Stimulated activated CD4-positive, alpha-beta T cell treated with anti-CD3 and anti-CD28 coated beads, TNF-alpha, amount 100 ng/mL, for 24 hours (primary cell): ENCODE results near the gene BRAT1.
A peak's percentile ranks its signal among the peaks of the same experiment; 100 is the strongest.

Source experiments
- DNase-seq, 3 experiments: peaks; one replicate each; pipeline ENCODE4 v3.0.0-alpha.2; 2020; ENCODE audit warnings: low read depth in 3 of 3

BRAT1 gene

GRCh38 chr7:2510909-2511768 lies 44.2 kb downstream of the BRAT1 start:
- peak in 1 of 3 experiments; percentile 52 for DNase-seq

- DNase-seq = no peak
These were observed 45.1 kb downstream of the BRAT1 start for GRCh38 chr7:2510130-2510776.

GRCh38 chr7:2509298-2509906 lies 45.9 kb downstream of the BRAT1 start:
- DNase-seq = no peak

GRCh38 chr7:2508327-2509215 lies 46.8 kb downstream of the BRAT1 start:
- peak in 2 of 3 experiments; percentile 42 to 72 for DNase-seq

DNA sequence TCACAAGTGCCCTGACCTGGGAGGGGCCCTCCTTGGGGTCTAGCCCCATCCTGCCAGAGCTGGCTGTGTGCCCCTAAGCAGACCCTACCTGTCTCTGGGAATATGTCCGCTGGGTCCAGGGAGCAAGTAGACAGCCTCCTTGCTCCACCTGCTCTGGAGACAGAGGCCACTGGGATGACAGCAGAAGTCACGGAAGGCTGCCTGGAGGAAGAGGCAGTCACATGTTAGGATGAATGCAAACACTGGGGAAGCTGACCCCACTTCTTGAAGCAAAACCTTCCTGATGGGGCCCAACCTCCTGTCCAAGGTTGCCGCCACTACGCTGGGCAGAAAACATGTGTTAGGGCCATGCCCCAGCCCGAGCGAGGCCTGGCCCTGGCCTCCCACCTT lies 47.4 kb downstream of the BRAT1 start:
- no peak for DNase-seq

GRCh38 chr7:2507208-2507916 lies 48.0 kb downstream of the BRAT1 start:
- no peak for DNase-seq

DNA sequence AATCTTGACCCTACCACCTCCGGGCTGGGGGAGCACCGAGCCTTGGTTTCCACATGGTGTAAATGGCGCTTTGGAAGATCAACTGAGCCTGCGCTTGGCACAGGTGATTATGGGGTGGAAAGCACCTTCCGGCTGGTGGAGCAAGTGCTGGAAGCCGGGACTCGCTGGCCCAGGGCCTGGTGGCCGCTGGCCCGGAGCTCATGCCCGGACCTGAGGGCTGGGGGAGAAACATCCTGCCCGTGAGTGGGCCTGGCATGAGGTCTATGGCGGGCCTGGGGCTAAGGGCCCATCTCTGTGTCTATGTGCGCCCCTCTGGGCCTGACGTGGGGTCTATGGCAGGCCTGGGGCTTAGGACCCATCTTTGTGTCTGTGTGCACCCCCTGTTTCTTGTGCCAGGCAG lies 49.9 kb downstream of the BRAT1 start:
- DNase-seq = no peak

DNA sequence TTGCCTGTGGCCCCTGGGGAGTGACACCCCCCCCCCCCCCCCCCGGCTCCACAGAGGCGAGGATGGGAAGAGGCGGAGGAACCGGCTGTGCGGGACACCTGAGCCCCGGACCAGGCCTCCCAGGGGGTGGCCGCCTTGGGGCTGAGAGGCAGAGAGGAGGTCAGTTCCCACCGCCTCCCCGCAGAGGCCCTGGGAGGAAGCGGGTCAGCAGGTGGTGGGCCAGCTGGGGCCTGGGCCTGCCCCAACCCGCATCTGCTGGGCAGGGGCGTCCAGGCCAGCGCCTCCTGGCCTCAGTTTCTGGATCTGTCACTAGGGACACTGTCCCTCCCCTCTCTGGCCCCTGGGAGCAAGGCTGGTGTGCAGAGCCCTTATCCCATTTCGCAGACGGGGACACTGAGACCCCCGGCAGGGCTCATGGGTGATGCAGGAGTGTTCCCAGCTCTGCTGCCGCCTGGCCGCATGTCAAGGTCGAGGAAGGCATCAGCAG lies 50.4 kb downstream of the BRAT1 start:
- no peak for DNase-seq

- no peak for DNase-seq
These were observed 51.0 kb downstream of the BRAT1 start for GRCh38 chr7:2504128-2504888.

- DNase-seq = no peak
These were observed 52.0 kb downstream of the BRAT1 start for GRCh38 chr7:2503056-2503941.

DNA sequence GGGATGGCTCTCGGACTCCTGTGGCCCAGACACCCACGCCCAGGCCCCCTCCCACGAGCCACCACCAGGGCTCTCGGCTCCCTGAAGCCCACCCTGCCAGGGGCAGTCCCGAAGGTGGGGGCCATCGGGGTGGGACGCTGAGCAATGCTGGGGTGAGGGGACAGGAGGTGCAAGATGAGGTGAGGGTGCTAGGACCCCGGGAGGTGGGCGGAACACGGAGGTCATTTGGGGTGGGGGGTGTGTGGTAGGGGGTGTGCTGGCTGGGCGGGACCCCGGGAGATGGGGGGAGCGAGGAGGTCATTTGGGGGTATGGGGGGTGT lies 52.7 kb downstream of the BRAT1 start:
- no peak for DNase-seq

- DNase-seq = no peak
These were observed 53.2 kb downstream of the BRAT1 start for GRCh38 chr7:2501947-2502646.

DNA sequence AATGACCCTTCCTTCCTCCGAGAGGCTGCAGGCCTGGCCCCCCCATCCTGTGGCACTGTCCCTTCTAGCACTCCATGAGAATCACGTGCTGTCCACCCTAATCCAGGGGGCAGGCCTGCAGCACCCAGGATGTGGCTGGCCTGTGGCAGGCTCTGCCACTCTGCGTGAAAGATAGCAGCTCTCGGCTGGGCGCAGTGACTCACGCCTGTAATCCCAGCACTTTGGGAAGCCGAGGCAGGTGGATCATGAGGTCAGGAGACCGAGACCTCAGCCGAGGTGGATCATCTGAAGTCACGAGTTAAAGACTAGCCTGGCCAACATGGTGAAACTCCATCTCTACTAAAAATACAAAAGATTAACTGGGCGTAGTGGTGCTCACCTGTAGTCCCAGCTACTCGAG lies 54.6 kb downstream of the BRAT1 start:
- DNase-seq = no peak

DNA sequence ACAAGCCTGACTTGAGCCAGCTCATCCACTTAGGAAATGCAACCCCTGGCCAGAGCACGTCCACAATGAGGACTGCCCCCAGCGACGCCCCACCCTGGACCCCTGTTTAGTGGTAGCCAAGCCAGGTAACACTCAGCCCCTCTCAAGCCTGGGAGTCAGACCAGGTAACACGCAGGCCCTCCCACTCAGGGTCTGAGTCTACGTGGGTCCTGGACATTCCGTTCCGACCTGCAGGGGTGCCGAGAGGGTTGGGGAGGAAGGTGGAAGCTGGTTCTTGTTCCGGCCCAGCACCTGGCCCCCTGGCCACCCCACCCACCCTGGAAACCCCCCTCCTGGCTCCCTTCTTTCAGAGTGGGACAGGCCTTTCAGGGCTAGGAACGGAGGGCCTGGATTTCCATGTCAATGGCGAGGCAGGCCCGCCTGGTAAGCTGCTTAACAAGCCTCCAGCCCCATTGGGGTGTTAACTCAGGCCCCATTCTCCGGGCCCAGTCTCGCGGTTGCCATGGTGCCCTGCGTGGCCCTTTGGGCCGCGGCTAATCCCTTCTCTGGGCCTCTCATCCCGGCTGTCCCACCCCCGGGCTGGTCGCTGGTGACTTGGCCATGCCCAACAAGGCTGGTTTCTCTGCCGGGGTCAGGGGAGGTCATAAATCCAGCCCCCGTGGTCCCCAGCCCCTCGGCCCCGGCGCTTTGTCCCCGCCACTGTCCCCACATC lies 55.4 kb downstream of the BRAT1 start:
- DNase-seq = no peak

DNA sequence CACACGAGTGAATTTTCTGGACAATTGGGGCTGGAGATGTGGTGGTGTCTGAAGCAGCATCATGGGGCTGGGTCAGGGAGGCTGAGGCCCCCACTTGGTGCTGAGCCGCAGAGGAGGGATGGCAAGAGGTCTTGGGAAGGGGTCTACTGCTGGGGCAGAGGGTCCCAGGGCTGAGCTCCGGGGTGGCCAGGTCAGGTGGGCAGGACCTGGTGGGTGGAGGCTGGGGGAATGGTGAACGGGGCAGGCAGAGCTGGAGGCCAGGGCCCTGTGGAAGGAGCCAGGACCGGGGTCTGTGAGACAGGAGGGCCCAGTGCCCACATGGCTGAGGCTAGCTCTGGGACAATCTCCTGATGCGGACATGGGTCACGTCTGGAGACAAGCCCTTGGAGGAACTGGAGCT lies 56.1 kb downstream of the BRAT1 start:
- DNase-seq = no peak

DNA sequence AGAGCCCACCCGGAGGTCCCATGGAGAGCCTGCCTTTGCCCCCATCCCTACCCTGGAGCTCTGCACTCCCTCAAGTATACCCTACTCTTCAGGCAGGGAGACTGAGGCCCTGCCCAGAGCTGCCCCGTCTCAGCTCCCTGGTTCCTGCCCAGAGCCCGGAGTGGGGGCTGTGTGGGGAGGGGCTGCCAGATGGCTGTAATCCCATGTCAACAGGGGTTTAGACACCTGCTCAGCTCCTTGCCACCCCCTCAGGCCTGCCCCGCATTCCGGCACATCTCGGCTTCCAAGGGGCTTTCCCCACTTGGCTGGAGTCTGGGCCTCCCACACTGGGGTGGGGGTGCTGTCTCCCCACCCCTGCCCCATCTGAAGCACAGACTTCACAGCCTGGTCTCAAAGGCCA lies 56.6 kb downstream of the BRAT1 start:
- no peak for DNase-seq

DNA sequence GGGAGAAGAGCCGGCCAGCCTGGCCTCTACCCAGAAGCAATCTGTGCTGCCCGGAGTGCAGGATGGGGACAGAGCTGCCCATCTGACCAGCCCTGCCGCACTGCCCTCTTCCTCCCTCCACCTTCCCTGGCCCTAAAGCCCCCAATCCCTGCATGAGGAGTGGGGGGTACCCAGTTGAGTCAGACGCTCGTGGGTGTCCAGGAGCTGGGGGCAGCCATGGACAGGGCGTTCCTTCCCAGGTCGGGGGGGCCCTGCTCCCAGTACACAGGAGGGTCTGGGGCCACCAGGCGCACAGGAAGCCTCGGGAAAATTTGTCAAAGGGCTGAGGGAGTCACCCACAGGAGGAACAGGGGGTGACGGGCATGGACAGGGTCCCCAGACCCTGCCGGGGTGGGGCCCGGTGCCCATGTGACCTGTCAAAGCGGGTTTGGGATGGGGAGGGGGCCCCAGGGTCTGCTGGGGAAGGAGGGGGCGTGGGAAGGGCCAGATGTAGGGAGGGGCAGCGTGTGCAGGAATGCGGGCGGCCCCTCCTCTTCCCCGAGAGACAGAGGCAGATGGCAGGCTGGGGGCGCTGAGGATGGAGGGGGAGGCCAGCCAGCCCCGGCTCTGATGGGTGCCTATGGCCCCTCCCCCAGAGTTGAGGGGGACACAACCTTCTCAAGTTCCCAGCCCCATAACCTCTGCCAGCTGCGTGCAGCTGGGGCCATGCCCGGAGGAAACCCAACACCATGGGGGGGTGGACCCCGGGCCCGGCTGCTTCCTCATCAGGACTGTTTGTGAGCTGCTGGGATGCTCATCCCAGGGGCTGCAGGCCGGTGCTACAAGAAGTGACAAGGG lies 57.6 kb downstream of the BRAT1 start:
- no peak for DNase-seq
